Vagina (tissue), 2 donors: Measurements from ENCODE around the gene ZNF765. TPM values are rescaled to one million over a fixed set of nuclear protein-coding genes. Genes with fewer than 3 reads are reported as not detected.
"Not testable (repeated sequence)": the region's sequence is repeated elsewhere in the genome, so short reads cannot be mapped to it uniquely, and the experiment has no call there.

Experiments
- DNase-seq, 2 donors: peaks; one replicate each; pipeline ENCODE4 v3.0.0-alpha.2; 2017; ENCODE audit errors: extremely low spot score in 2 of 2
- H3K27ac ChIP-seq: fragments of 200-600 bp; sonication (generic); one replicate; pipeline ENCODE4 v1.5.1; 2019
- H3K27me3 ChIP-seq: fragments of 200-600 bp; sonication (generic); one replicate; pipeline ENCODE4 v1.5.1; 2019
- H3K36me3 ChIP-seq, 2 donors: fragments of 200-600 bp; sonication (generic); one replicate each; pipeline ENCODE4 v1.5.1; 2017 to 2019
- H3K4me1 ChIP-seq: fragments of 200-600 bp; sonication (generic); one replicate; pipeline ENCODE4 v1.5.1; 2019
- H3K4me3 ChIP-seq, 2 donors: fragments of 200-600 bp; sonication (generic); 1 replicate in 1 of 2; 2 replicates in 1 of 2; pipeline ENCODE4 v1.5.1; 2016 to 2019
- H3K9me3 ChIP-seq: fragments of 200-600 bp; sonication (generic); one replicate; pipeline ENCODE4 v1.5.1; 2019
- CTCF ChIP-seq, 3 experiments: fragments of 450-650 bp in 2 of 3; fragments of 200-600 bp in 1 of 3; sonication (generic) in 1 of 3; IDR thresholded peaks; one replicate each; pipeline ENCODE4 v1.5.1; 2017 to 2019; ENCODE audit warnings: antibody characterized with exemption in 3 of 3, mild to moderate bottlenecking in 2 of 3, moderate library complexity in 2 of 3
- POLR2A ChIP-seq, 2 donors: fragments of 450-650 bp; IDR thresholded peaks; one replicate each; pipeline ENCODE4 v1.6.1; 2017; ENCODE audit warnings: antibody characterized with exemption in 2 of 2, mild to moderate bottlenecking in 2 of 2, moderate library complexity in 2 of 2
- POLR2AphosphoS5 ChIP-seq, 2 donors: sonication (generic); formaldehyde crosslinking; IDR thresholded peaks; one replicate each; pipeline ENCODE4 v1.9.0; 2017; ENCODE audit warnings: antibody characterized with exemption in 2 of 2, mild to moderate bottlenecking in 2 of 2, low read depth in 1 of 2; ENCODE audit not compliant: insufficient read depth in 1 of 2
- intact Hi-C: fragments of 100-400 bp; cut with DNase I; formaldehyde crosslinking; loops from one replicate; pipeline ENCODE4 v1.15.1; 2023
- total RNA-seq: library from RNA; depleted of rRNA; stranded (reverse); fragments of >200 nt; gene quantifications from one replicate; pipeline ENCODE4 v1.2.3, GENCODE V29; 2016

Gene ZNF765
- total RNA-seq, 1 donor from 2014 or later, result 10.6 TPM

- Histone ChIP-seq H3K27me3 (no peaks in the 10 kb centered on the region), H3K27ac (peak overlapping the region; percentile 42), H3K4me3 (no peak overlapping the region), H3K4me1 (no peaks in the 10 kb centered on the region), H3K9me3 (no peaks in the 10 kb centered on the region), H3K36me3 (no peaks in the 10 kb centered on the region)
- peak in 1 of 2 donors; percentile 89 for DNase-seq
- peak; percentile 61 to 82 (median 65) for TF ChIP-seq CTCF (IDR thresholded peaks at IDR 0.05)
- TF ChIP-seq POLR2A (IDR thresholded peaks at IDR 0.05), result no peak
- peak; percentile 5 to 54 for TF ChIP-seq POLR2AphosphoS5 (IDR thresholded peaks at IDR 0.05; ENCODE audit: insufficient read depth in 1 of 2, low read depth in 1 of 2)
- intact Hi-C loops, result loop anchor here (10.0 kb wide), 1 partner anchor 80 kb away; no protein-coding TSS in a partner anchor
These were observed 30.1 kb downstream of the ZNF765 start for GRCh38 chr19:53424968-53425597.

DNA sequence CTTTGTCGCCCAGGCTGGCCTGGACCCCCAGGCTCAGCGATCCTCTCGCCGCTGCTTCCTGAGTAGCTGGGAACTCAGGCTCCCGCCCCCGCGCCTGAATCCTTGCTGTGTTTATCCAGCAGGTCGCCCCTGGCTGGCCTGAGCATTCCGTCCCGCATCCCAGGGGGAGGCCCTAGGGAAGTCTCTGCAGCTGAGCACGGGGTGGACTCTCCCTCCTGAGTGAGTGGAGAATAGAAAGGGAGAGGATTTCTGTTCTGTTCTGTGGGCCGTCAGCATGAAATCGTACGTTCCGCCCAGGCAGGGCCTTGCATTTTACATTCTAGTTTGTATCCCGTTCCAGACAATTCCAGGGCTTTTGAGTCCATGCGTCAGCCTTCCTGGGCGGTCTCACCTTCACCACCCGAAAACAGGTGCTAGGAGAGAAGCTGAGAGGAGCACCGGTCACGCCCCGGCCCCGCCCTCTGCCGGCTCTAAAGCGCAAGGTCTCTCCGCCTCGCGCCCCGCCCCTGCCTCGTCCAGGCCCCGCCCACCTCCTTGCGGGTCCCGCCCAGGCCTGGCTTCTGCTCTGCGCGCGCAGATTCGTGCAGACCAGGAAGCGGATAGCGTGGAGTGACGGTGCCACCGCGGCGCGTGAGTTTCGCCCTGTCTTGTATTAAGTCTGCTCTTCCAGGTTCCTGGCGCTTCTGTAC, 36.6 kb downstream of the ZNF765 start, which contains the start of gene ZNF761:
ZNF761 (plus strand) TSS at position 586 of the 689 bp plus-strand sequence. CDS start 15,285 bp downstream, outside the sequence.
- peak; percentile 95 to 98 for DNase-seq
- Histone ChIP-seq H3K9me3 (no peaks in the 10 kb centered on the region), H3K36me3 (peaks cover 0 to 13% of the 10 kb centered on the region in 2 donors), H3K27ac (peak within 1 kb of the TSS; percentile 86), H3K27me3 (no peaks in the 10 kb centered on the region), H3K4me1 (peaks cover 5% of the 10 kb centered on the region), H3K4me3 (peak within 1 kb of the TSS; percentile 62)
- intact Hi-C loops, result no loop called here
- TF ChIP-seq POLR2AphosphoS5 (IDR thresholded peaks at IDR 0.05; ENCODE audit: insufficient read depth in 1 of 2, low read depth in 1 of 2) (peak; percentile 83 to 92), CTCF (IDR thresholded peaks at IDR 0.05) (peak in 2 of 3 experiments; percentile 6 to 28), POLR2A (IDR thresholded peaks at IDR 0.05) (peak in 1 of 2 donors; percentile 78)

DNA sequence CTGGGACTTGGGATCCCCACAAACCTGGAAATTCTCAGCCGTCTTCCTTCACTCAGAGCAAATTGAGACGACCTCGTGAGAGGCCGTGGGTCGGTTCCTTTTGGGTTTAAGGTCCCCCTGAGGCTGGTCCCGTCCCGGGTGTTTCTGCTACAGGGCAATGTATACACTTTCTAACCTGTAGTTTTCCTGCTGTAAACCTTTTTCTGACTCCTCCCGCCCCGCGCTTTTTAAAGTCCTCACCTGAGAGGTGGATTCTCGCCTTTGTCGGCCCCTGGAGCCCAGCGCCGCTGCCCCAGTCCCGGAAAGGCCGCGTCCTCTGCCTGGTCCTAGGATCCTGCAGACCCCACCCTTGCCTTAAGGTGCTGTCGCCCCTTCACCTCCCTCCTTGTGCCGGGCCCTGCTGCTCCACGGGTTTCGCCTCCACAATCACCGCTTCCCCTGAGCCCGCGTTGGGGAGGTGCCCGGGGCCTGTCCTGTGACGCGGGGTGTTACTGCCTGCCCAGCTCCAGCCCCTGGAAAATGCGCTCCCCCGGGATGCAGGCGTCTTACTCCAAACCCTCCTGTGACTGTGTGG, 37.2 kb downstream of the ZNF765 start:
- peak in 1 of 2 donors; percentile 13 for TF ChIP-seq POLR2AphosphoS5 (IDR thresholded peaks at IDR 0.05; ENCODE audit: insufficient read depth in 1 of 2, low read depth in 1 of 2)
- TF ChIP-seq CTCF (IDR thresholded peaks at IDR 0.05), result no peak
- no peak for DNase-seq
- Histone ChIP-seq H3K36me3 (peaks cover 0 to 14% of the 10 kb centered on the region in 2 donors), H3K4me1 (peaks cover 5% of the 10 kb centered on the region), H3K9me3 (no peaks in the 10 kb centered on the region), H3K4me3 (peak overlapping the region; percentile 62), H3K27me3 (no peaks in the 10 kb centered on the region), H3K27ac (peak overlapping the region; percentile 75)
- intact Hi-C loops, result no loop called here

DNA sequence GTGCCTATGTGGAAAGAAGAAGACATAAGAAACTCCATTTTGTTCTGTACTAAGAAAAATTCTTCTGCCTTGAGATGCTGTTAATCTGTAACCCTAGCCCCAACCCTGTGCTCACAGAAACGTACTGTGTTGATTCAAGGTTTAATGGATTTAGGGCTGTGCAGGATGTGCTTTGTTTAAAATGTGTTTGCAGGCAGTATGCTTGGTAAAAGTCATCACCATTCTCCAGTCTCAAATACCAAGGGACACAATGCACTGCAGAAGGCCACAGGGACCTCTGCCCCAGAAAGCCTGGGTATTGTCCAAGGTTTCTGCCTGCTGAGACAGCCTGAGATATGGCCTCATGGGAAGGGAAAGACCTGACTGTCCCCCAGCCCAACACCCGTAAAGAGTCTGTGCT, 48.9 kb downstream of the ZNF765 start:
- H3K4me3 ChIP-seq, H3K27me3 ChIP-seq, H3K9me3 ChIP-seq, H3K4me1 ChIP-seq, DNase-seq, H3K27ac ChIP-seq: not testable (repeated sequence)
- intact Hi-C loops, result loop anchor here (10.0 kb wide), 1 partner anchor 301 kb away; no protein-coding TSS in a partner anchor
- peaks cover 0 to 42% of the 10 kb centered on the region in 2 donors for H3K36me3 ChIP-seq

- H3K36me3 ChIP-seq, result peaks cover 3 to 58% of the 10 kb centered on the region in 2 donors
- H3K4me3 ChIP-seq, DNase-seq, H3K9me3 ChIP-seq, H3K27me3 ChIP-seq, H3K4me1 ChIP-seq, H3K27ac ChIP-seq: not testable (repeated sequence)
- intact Hi-C loops, result loop anchor here (10.0 kb wide), 1 partner anchor 298 kb away; no protein-coding TSS in a partner anchor
These were observed 52.2 kb downstream of the ZNF765 start for GRCh38 chr19:53447196-53447595.
